ENCODE measurements around the gene TNFAIP8.

- TF ChIP-seq GATA3 (IDR thresholded peaks at IDR 0.05; ENCODE audit: low read depth, low read length) = no peak
- no peak for TF ChIP-seq GATA2 (IDR thresholded peaks at IDR 0.05; ENCODE audit: low read depth, low read length)
Measured at GRCh38 chr5:119417891-119418605, 62.2 kb downstream of the TNFAIP8 start.
